IPS-20b (cell line): ENCODE results near the gene LRFN4.

ENCODE experiments used
- H3K27ac ChIP-seq: one replicate; pipeline ENCODE4 v1.5.1; 2013; ENCODE audit warnings: low read length
- H3K27me3 ChIP-seq: 2 replicates; pipeline ENCODE4 v1.6.1; 2013; ENCODE audit warnings: mild to moderate bottlenecking, low read length, inconsistent platforms; ENCODE audit not compliant: insufficient read depth
- H3K36me3 ChIP-seq: 2 replicates; pipeline ENCODE4 v1.6.1; 2013; ENCODE audit warnings: low read depth, mild to moderate bottlenecking, inconsistent platforms, low read length, moderate library complexity; ENCODE audit not compliant: insufficient read depth
- H3K4me1 ChIP-seq: 2 replicates; pipeline ENCODE4 v1.6.1; 2013; ENCODE audit warnings: mild to moderate bottlenecking, control low read depth, inconsistent platforms, low read length, moderate library complexity; ENCODE audit not compliant: insufficient read depth
- H3K4me3 ChIP-seq: 2 replicates; pipeline ENCODE4 v1.5.1; 2013; ENCODE audit warnings: mild to moderate bottlenecking, low read length, inconsistent platforms
- H3K9ac ChIP-seq: 2 replicates; pipeline ENCODE4 v1.6.1; 2013; ENCODE audit warnings: low read depth, mild to moderate bottlenecking, inconsistent platforms, low read length, moderate library complexity
- H3K9me3 ChIP-seq: 2 replicates; pipeline ENCODE4 v1.6.1; 2013; ENCODE audit warnings: mild to moderate bottlenecking, low read depth, low read length, inconsistent platforms; ENCODE audit not compliant: insufficient read depth

Gene LRFN4

DNA sequence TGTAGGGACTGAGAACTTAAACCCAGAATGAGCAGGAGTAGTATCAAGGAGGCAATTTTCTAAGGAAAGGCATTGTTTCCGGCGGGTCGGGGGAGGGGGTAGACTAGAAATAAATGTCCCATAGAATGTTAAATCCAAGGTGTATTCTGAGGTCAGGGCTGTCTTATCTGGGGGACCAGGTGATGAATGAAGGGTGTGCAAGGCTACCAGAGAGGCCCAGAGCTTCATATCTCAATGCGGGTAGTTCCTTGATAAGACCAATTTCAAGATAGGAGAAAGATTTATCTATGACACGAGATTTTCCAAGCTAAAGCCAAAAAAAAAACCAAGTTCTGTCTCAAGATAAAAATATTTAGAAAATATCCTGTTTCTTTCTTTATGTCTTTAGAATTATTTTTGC is 21.9 kb upstream of the LRFN4 start:
- Histone ChIP-seq H3K9me3 (no peaks in the 10 kb centered on the region), H3K36me3 (peaks cover 13% of the 10 kb centered on the region; the same call in 1 of the 2 replicates), H3K27ac (no peak overlapping the region), H3K4me3 (no peak overlapping the region), H3K4me1 (no peaks in the 10 kb centered on the region), H3K9ac (no peak overlapping the region), H3K27me3 (no peaks in the 10 kb centered on the region)

- Histone ChIP-seq H3K27me3 (no peaks in the 10 kb centered on the region), H3K9ac (no peak overlapping the region), H3K4me1 (no peaks in the 10 kb centered on the region), H3K36me3 (peaks cover 13% of the 10 kb centered on the region; the same call in 1 of the 2 replicates), H3K4me3 (no peak overlapping the region), H3K9me3 (no peaks in the 10 kb centered on the region), H3K27ac (no peak overlapping the region)
Measured at GRCh38 chr11:66835768-66836405, 21.0 kb upstream of the LRFN4 start.

- Histone ChIP-seq H3K4me1 (peaks cover 9% of the 10 kb centered on the region; the same call in 1 of the 2 replicates), H3K27ac (no peak overlapping the region), H3K4me3 (no peak overlapping the region), H3K27me3 (no peaks in the 10 kb centered on the region), H3K36me3 (peaks cover 20% of the 10 kb centered on the region), H3K9ac (no peak overlapping the region), H3K9me3 (no peaks in the 10 kb centered on the region)
Measured at GRCh38 chr11:66840317-66841091, 16.4 kb upstream of the LRFN4 start.

GRCh38 chr11:66841861-66842260 is 15.0 kb upstream of the LRFN4 start:
- Histone ChIP-seq H3K27me3 (no peaks in the 10 kb centered on the region), H3K9ac (peak overlapping the region; percentile 94; the same call in 1 of the 2 replicates), H3K36me3 (peaks cover 34% of the 10 kb centered on the region), H3K27ac (no peak overlapping the region), H3K4me3 (peak overlapping the region; percentile 97), H3K4me1 (peaks cover 9% of the 10 kb centered on the region; the same call in 1 of the 2 replicates), H3K9me3 (no peaks in the 10 kb centered on the region)

- peaks cover 39% of the 10 kb centered on the region for H3K36me3 ChIP-seq
- peaks cover 9% of the 10 kb centered on the region; the same call in 1 of the 2 replicates for H3K4me1 ChIP-seq
- H3K27ac ChIP-seq = no peak overlapping the region
- peak overlapping the region; percentile 97 for H3K4me3 ChIP-seq
- H3K27me3 ChIP-seq = no peaks in the 10 kb centered on the region
- H3K9ac ChIP-seq = peak overlapping the region; percentile 94
- no peaks in the 10 kb centered on the region for H3K9me3 ChIP-seq
Measured at GRCh38 chr11:66842501-66842895, 14.4 kb upstream of the LRFN4 start.

DNA sequence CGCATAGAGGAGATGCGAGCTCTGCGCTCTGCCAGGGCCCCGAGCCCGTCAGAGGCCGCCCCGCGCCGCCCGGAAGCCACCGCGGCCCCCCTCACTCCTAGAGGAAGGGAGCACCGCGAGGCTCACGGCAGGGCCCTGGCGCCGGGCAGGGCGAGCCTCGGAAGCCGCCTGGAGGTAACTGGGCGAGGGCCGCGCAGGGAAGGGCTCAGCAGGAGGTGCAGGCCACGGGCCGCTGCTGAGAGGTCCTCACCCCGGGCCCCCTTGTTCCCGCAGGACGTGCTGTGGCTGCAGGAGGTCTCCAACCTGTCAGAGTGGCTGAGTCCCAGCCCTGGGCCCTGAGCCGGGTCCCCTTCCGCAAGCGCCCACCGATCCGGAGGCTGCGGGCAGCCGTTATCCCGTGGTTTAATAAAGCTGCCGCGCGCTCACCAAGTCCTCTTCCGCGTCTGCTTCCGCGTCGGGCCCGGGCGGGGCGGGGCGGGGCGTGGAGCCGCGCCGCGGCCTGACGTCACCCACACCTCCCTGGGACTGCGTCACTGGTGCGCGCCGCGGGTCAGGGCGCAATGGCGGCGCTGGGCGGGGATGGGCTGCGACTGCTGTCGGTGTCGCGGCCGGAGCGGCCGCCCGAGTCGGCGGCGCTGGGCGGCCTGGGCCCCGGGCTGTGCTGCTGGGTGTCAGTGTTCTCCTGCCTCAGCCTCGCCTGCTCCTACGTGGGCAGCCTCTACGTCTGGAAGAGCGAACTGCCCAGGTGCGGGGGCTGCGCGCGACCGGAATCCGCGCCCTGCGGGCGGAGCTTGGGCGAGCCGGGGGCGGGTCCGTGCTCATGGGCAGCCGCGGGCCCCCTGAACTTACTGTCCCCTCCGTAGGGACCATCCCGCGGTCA is 13.7 kb upstream of the LRFN4 start, which contains the start of gene RCE1:
Gene RCE1 (plus strand): TSS at position 546 of the 880 bp plus-strand sequence. CDS start 15 bp downstream, at position 561.
- Histone ChIP-seq H3K9me3 (no peaks in the 10 kb centered on the region), H3K27ac (peak within 1 kb of the TSS; percentile 71), H3K4me3 (peak within 1 kb of the TSS; percentile 97), H3K27me3 (no peaks in the 10 kb centered on the region), H3K36me3 (peaks cover 41% of the 10 kb centered on the region), H3K9ac (peak within 1 kb of the TSS; percentile 94), H3K4me1 (peaks cover 9% of the 10 kb centered on the region; the same call in 1 of the 2 replicates)

- peak overlapping the region; percentile 97 for H3K4me3 ChIP-seq
- no peaks in the 10 kb centered on the region for H3K9me3 ChIP-seq
- H3K4me1 ChIP-seq = peaks cover 9% of the 10 kb centered on the region; the same call in 1 of the 2 replicates
- peaks cover 46% of the 10 kb centered on the region for H3K36me3 ChIP-seq
- H3K27ac ChIP-seq = peak overlapping the region; percentile 71
- peak overlapping the region; percentile 94 for H3K9ac ChIP-seq
- no peaks in the 10 kb centered on the region for H3K27me3 ChIP-seq
Measured at GRCh38 chr11:66843776-66844495, 12.9 kb upstream of the LRFN4 start.

DNA sequence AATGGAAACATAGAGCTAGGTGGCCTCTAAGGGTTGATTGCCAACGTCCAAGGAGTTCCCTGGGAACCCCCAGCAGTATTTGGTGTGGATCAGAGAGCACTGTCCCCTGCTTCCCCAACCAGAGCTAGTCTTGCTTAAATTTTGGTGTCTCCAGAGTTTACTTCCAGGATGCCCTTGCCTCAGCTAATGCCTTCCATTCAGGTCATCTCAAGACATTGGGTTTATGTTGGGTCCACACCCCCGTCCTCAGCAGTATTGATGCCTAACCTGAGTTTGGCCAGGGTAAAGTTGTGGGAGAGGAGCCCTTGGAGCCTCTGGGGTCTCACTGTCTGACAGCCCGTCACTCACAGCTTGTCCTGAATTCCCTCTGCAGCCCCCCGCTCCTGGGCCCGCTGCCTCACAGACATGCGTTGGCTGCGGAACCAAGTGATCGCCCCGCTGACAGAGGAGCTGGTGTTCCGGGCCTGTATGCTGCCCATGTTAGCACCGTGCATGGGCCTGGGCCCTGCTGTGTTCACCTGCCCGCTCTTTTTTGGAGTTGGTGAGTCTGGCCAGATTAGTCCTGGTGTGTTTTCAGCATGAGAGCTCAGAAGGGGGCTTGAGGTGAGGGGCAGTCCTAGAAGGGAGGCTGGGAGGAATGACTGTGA is 12.2 kb upstream of the LRFN4 start:
- Histone ChIP-seq H3K27ac (no peak overlapping the region), H3K9ac (peak overlapping the region; percentile 94; the same call in 1 of the 2 replicates), H3K4me3 (peak overlapping the region; percentile 97), H3K4me1 (peaks cover 9% of the 10 kb centered on the region; the same call in 1 of the 2 replicates), H3K36me3 (peaks cover 40% of the 10 kb centered on the region), H3K9me3 (no peaks in the 10 kb centered on the region), H3K27me3 (no peaks in the 10 kb centered on the region)

DNA sequence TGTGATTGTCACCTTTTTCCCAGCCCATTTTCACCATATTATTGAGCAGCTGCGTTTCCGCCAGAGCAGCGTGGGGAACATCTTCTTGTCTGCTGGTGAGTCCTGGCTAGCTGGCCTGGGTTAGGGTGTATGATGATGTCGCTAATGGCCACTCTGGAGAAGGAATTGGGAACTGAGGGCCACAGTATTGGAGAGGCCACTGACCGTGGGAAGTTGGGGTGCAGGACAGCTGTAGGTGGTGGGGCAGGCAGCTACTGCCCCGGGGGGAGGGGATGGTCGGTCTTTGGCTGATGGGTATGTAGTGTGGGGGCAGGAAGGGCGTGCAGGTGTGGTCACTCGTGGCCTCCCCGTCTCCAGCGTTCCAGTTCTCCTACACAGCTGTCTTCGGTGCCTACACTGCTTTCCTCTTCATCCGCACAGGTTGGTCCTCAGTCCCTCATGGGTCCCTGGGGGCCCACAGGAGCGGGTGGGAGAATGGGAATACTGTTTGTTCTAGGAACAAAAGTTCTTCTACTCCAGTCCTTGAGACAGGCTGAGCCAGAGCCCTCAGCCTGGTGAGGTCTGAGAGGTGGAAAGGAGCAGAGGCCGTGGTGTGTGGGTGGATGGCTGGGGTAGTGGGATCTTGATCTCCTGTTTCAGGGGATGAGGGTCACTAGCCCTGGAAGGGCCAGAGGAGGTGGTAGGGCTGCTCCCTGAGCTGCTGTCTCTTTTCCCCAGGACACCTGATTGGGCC is 11.6 kb upstream of the LRFN4 start:
- Histone ChIP-seq H3K4me3 (no peak overlapping the region), H3K9ac (no peak overlapping the region), H3K27ac (no peak overlapping the region), H3K9me3 (no peaks in the 10 kb centered on the region), H3K27me3 (no peaks in the 10 kb centered on the region), H3K36me3 (peaks cover 40% of the 10 kb centered on the region), H3K4me1 (peaks cover 9% of the 10 kb centered on the region; the same call in 1 of the 2 replicates)

GRCh38 chr11:66845876-66846212 is 11.0 kb upstream of the LRFN4 start:
- Histone ChIP-seq H3K9ac (no peak overlapping the region), H3K4me3 (no peak overlapping the region), H3K9me3 (no peaks in the 10 kb centered on the region), H3K27me3 (no peaks in the 10 kb centered on the region), H3K36me3 (peaks cover 40% of the 10 kb centered on the region), H3K27ac (no peak overlapping the region), H3K4me1 (peaks cover 9% of the 10 kb centered on the region; the same call in 1 of the 2 replicates)
